GM23248 (cell line): ENCODE data around the gene SIX5.

Experiments
- EZH2 ChIP-seq: fragments of 200-600 bp; sonication (generic); IDR thresholded peaks from 2 replicates; pipeline ENCODE4 v1.6.1; 2018; ENCODE audit warnings: antibody characterized with exemption, mild to moderate bottlenecking; ENCODE audit not compliant: insufficient read depth, poor library complexity, severe bottlenecking
- EZH2phosphoT487 ChIP-seq: fragments of 200-600 bp; sonication (generic); IDR thresholded peaks from 2 replicates; pipeline ENCODE4 v1.6.1; 2018; ENCODE audit warnings: antibody characterized with exemption, moderate library complexity, mild to moderate bottlenecking, low read depth; ENCODE audit not compliant: insufficient read depth

DNA sequence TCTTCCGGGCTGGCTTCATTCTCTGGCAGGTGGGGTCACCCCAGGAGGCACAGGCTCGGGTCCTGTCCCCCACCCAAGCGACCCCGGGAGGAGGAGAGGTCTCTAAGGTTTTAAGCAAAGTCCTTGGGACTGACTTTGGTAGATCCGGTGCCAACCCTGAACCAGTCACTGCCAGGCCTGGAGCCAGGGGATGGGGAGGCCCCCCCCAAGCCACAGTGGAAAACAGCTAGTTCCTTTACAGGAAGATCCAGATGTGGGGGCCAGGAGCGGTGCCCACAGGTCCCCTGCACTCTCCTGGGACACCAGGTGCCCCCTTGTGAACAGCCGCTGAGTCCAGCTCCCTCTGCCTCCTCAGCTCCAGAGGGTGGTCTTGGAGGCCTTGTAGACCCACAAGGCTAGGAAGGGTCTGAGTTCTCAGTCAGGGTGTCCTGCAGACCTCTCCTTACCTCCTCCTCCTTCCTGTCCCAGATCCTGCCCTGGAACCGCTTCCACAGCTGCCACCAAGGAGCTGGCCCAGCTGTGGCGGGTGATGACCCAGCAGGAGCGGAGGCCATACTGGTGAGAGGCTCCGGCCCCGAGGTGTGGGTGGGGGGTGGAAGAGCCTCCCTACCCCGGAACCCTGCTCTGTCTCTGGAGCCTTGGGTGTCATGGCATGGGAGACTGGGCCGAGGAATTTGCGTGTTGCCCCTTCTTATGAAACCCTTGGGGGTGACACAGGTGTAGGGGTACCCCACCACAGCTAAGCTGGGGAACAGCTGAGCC, 6.0 kb downstream of the SIX5 start:
- TF ChIP-seq EZH2 (no peak), EZH2phosphoT487 (no peak)
